Transverse colon (tissue), 4 donors: ENCODE data around the gene ZBTB16. TPM values are rescaled to one million over a fixed set of nuclear protein-coding genes. Genes with fewer than 3 reads are reported as not detected.
A peak's percentile ranks its signal among the peaks of the same experiment; 100 is the strongest.

Source experiments
- DNase-seq: peaks from one replicate; pipeline ENCODE4 v3.0.0-alpha.2; 2019
- H3K27ac ChIP-seq, 4 donors: fragments of 200-600 bp; sonication (generic); 2 replicates each; pipeline ENCODE4 v1.5.1; 2016 to 2018; ENCODE audit warnings: inconsistent platforms in 4 of 4
- H3K27me3 ChIP-seq: fragments of 200-600 bp; sonication (generic); 2 replicates; pipeline ENCODE4 v1.5.1; 2017; ENCODE audit warnings: inconsistent platforms
- H3K36me3 ChIP-seq, 4 donors: fragments of 200-600 bp; sonication (generic); 2 replicates each; pipeline ENCODE4 v1.5.1; 2017 to 2019; ENCODE audit warnings: inconsistent platforms in 4 of 4
- H3K4me1 ChIP-seq, 4 donors: fragments of 200-600 bp; sonication (generic); 2 replicates each; pipeline ENCODE4 v1.5.1; 2017 to 2020; ENCODE audit warnings: inconsistent platforms in 4 of 4
- H3K4me3 ChIP-seq, 4 donors: fragments of 200-600 bp; sonication (generic); 1 replicate in 1 of 4; 2 replicates in 3 of 4; pipeline versions ENCODE4 v1.5.1 to v1.6.1; 2017 to 2019; ENCODE audit warnings: inconsistent platforms in 4 of 4
- H3K9me3 ChIP-seq, 2 donors: fragments of 200-600 bp; sonication (generic); 2 replicates each; pipeline ENCODE4 v1.5.1; 2017 to 2019; ENCODE audit warnings: inconsistent platforms in 2 of 2
- EP300 ChIP-seq: sonication (generic); formaldehyde crosslinking; IDR thresholded peaks from one replicate; pipeline ENCODE4 v1.6.1; 2017; ENCODE audit warnings: antibody characterized with exemption, low read depth
- POLR2A ChIP-seq: fragments of 450-650 bp; IDR thresholded peaks from one replicate; pipeline ENCODE4 v1.6.1; 2016; ENCODE audit warnings: antibody characterized with exemption, mild to moderate bottlenecking, moderate library complexity
- POLR2AphosphoS5 ChIP-seq, 3 donors: sonication (generic); formaldehyde crosslinking; IDR thresholded peaks; one replicate each; pipeline ENCODE4 v1.6.1; 2016; ENCODE audit warnings: antibody characterized with exemption in 3 of 3
- WGBS, 2 donors: methylation state at CpG; one replicate each; pipeline ENCODE4 v1.1.5; 2018; ENCODE audit warnings: low coverage in 1 of 2; 5-methylcytosine and 5-hydroxymethylcytosine counted together
- in situ Hi-C, 4 donors: fragments of 200-750 bp; cut with MboI; loops; one replicate each; pipeline versions ENCODE4 v1.15.0 to v1.15.1; 2017; ENCODE audit warnings: low sequenced_read_pairs in 3 of 4, low pct_ligation_motif_present in 1 of 4, low pct_unique_long_range_greater_than_20kb in 1 of 4
- intact Hi-C: fragments of 100-400 bp; cut with DNase I; formaldehyde crosslinking; loops from one replicate; pipeline ENCODE4 v1.15.1; 2023; ENCODE audit warnings: low total_unique reads
- total RNA-seq, 4 donors: library from RNA; depleted of rRNA; stranded (reverse); fragments of >200 nt; gene quantifications; one replicate each; pipeline ENCODE4 v1.1.0, GENCODE V29; 2016
- TF ChIP-seq, protein P1 (sequence below), 5 experiments: fragments of 200-600 bp in 3 of 5; fragments of 450-650 bp in 2 of 5; sonication (generic) in 3 of 5; IDR thresholded peaks; 1 replicate in 2 of 5; 2 replicates in 3 of 5; pipeline ENCODE4 v1.5.1; 2016 to 2017; ENCODE audit warnings: antibody characterized with exemption in 5 of 5, inconsistent platforms in 3 of 5, mild to moderate bottlenecking in 2 of 5, moderate library complexity in 1 of 5

Gene ZBTB16
- total RNA-seq, 4 donors from 2014 or later = 108 to 271 (median 155) TPM

- Histone ChIP-seq H3K9me3 (no peaks in the 10 kb centered on the region), H3K4me3 (no peak overlapping the region), H3K27me3 (no peaks in the 10 kb centered on the region), H3K27ac (no peak overlapping the region), H3K36me3 (no peaks in the 10 kb centered on the region), H3K4me1 (peaks cover 0 to 28% (median 8%) of the 10 kb centered on the region in 4 donors)
- TF ChIP-seq POLR2AphosphoS5 (IDR thresholded peaks at IDR 0.05) = no peak
- TF ChIP-seq, protein P1, sequence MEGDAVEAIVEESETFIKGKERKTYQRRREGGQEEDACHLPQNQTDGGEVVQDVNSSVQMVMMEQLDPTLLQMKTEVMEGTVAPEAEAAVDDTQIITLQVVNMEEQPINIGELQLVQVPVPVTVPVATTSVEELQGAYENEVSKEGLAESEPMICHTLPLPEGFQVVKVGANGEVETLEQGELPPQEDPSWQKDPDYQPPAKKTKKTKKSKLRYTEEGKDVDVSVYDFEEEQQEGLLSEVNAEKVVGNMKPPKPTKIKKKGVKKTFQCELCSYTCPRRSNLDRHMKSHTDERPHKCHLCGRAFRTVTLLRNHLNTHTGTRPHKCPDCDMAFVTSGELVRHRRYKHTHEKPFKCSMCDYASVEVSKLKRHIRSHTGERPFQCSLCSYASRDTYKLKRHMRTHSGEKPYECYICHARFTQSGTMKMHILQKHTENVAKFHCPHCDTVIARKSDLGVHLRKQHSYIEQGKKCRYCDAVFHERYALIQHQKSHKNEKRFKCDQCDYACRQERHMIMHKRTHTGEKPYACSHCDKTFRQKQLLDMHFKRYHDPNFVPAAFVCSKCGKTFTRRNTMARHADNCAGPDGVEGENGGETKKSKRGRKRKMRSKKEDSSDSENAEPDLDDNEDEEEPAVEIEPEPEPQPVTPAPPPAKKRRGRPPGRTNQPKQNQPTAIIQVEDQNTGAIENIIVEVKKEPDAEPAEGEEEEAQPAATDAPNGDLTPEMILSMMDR (IDR thresholded peaks at IDR 0.05) = no peak
- TF ChIP-seq EP300 = no peak
- TF ChIP-seq POLR2A = no peak
- no peak for DNase-seq
- in situ Hi-C loops (no loop called here), intact Hi-C loops (no loop called here)
- WGBS, 2 donors = 60 to 67% methylated on average over 2 of the region's 2 CpGs
Observed at GRCh38 chr11:114288136-114288535, 228.6 kb downstream of the ZBTB16 start.

DNA sequence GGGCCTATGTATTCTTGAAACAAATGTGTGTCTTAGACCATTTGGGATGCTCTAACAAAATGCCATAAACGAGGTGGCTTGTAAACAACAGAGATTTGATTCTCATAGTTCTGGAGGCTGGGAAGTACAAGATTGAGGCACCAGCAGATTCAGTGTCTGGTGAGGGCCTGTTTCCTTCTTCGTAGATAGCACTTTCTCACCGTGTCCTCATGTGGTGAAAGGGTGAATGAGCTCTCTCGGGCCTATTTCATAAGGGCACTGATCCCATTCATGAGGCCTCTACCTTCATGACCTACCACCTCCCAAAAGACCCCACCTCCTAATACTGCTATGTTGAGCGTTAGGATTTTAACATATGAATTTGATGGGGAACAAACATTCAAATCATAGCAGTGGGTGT lies 230.3 kb downstream of the ZBTB16 start:
- no peak for TF ChIP-seq EP300
- TF ChIP-seq POLR2AphosphoS5 (IDR thresholded peaks at IDR 0.05) = no peak
- no peak for TF ChIP-seq POLR2A
- TF ChIP-seq, protein P1 (IDR thresholded peaks at IDR 0.05) = no peak
- no peak for DNase-seq
- Histone ChIP-seq H3K9me3 (no peaks in the 10 kb centered on the region), H3K27me3 (no peaks in the 10 kb centered on the region), H3K4me3 (no peak overlapping the region), H3K4me1 (peaks cover 0 to 23% (median 9%) of the 10 kb centered on the region in 4 donors), H3K27ac (no peak overlapping the region), H3K36me3 (no peaks in the 10 kb centered on the region)
- intact Hi-C loops (no loop called here), in situ Hi-C loops (no loop called here)
- WGBS, 2 donors = 70 to 84% methylated on average over 2 to 5 of the region's 5 CpGs

DNA sequence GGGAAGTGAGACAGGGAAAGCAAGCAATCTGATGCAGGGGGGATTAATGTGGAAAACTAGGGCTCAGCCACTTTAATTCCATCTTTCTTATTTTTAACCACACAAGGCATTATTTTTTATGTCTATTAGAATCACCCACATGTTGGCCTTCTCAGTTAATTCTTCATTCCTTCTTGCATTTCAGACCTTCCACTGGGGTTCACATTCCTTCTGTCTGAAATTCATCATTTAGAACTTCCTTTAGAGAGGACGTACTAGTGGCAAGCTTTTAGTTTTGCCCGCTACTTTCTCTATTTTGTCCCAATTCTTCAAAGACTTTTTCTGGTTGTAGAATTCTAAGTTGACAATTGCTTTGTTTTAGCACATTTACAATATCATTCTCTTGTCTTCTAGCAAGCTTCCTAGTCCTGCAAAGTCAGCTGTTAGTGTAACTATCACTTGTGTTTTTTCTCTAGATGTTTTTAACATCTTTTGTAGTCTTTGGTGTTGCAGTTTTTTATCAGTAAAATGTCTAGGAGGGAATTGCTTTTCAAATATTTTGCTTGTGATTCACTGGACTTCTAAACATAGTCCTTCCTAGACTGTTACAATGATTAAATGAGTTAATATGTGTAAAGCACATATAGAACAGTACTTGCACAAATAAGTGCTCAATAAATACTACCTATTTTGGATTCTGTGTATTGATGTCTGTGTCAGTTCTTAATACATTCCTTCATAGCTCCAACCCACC lies 231.2 kb downstream of the ZBTB16 start:
- Histone ChIP-seq H3K9me3 (no peaks in the 10 kb centered on the region), H3K4me3 (no peak overlapping the region), H3K27me3 (no peaks in the 10 kb centered on the region), H3K36me3 (no peaks in the 10 kb centered on the region), H3K4me1 (peaks cover 0 to 23% (median 9%) of the 10 kb centered on the region in 4 donors), H3K27ac (peak overlapping the region; percentile 43 to 88 (median 58))
- WGBS, 2 donors = 86 to 90% methylated on average over 2 of the region's 2 CpGs
- intact Hi-C loops (no loop called here), in situ Hi-C loops (no loop called here)
- TF ChIP-seq POLR2AphosphoS5 (IDR thresholded peaks at IDR 0.05) (no peak), POLR2A (no peak), EP300 (no peak)
- TF ChIP-seq, protein P1 (IDR thresholded peaks at IDR 0.05) = no peak
- no peak for DNase-seq

DNA sequence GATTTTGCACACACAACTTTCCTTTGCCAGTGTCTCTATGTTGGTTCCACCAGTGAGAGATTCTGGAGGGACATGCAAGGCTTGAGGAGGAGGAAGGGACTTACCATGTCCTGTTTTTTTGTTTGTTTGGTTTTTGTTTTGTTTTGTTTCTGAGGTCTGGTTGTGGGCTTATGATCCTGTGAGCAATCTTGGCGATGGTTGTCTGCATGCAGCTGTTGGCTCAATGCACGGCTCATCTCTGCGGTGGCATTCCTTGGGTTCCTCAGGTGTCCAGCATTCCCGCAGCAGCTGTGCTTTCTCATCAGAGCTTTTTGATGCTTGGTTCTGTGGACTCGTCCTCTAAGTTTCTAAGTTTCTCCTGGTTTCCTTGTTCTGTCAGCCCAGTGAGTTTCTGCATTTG lies 231.9 kb downstream of the ZBTB16 start:
- TF ChIP-seq, protein P1 (IDR thresholded peaks at IDR 0.05) = no peak
- TF ChIP-seq POLR2A (no peak), POLR2AphosphoS5 (IDR thresholded peaks at IDR 0.05) (no peak), EP300 (no peak)
- Histone ChIP-seq H3K27ac (peak overlapping the region; percentile 43 to 88 (median 58)), H3K4me1 (peaks cover 0 to 23% (median 9%) of the 10 kb centered on the region in 4 donors), H3K9me3 (no peaks in the 10 kb centered on the region), H3K4me3 (no peak overlapping the region), H3K36me3 (no peaks in the 10 kb centered on the region), H3K27me3 (no peaks in the 10 kb centered on the region)
- intact Hi-C loops (no loop called here), in situ Hi-C loops (no loop called here)
- DNase-seq = no peak
- WGBS, 2 donors = 60 to 80% methylated on average over 1 to 5 of the region's 5 CpGs
